CD4-positive, alpha-beta T cell treated with Interleukin-15 for 1 hour (primary cell): ENCODE measurements around the gene ARAP3.
"Not testable (repeated sequence)": the region's sequence is repeated elsewhere in the genome, so short reads cannot be mapped to it uniquely, and the experiment has no call there.

Experiments used
- DNase-seq: peaks from one replicate; pipeline ENCODE4 v3.0.0-alpha.2; 2020

The ARAP3 gene

GRCh38 chr5:141681695-141682641 is at the start of gene ARAP3:
ARAP3 (minus strand) TSS chr5:141682230; CDS start chr5:141680486, 1,744 bp downstream.
- peak; percentile 64 for DNase-seq

GRCh38 chr5:141729387-141730006 is 47.5 kb upstream of the ARAP3 start:
- DNase-seq = no peak

- no peak for DNase-seq
Measured at GRCh38 chr5:141725891-141726290, 43.9 kb upstream of the ARAP3 start.

GRCh38 chr5:141725174-141725573 is 43.1 kb upstream of the ARAP3 start:
- DNase-seq = not testable (repeated sequence)

GRCh38 chr5:141722266-141722665 is 40.2 kb upstream of the ARAP3 start:
- no peak for DNase-seq

- DNase-seq = no peak
Measured at GRCh38 chr5:141717043-141717442, 35.0 kb upstream of the ARAP3 start.

- DNase-seq = no peak
Measured at GRCh38 chr5:141716468-141716867, 34.4 kb upstream of the ARAP3 start.

GRCh38 chr5:141716009-141716408 is 34.0 kb upstream of the ARAP3 start:
- no peak for DNase-seq

- DNase-seq = no peak
Measured at GRCh38 chr5:141715346-141715905, 33.4 kb upstream of the ARAP3 start.

GRCh38 chr5:141714542-141715310 is 32.7 kb upstream of the ARAP3 start:
- no peak for DNase-seq

GRCh38 chr5:141713616-141714309 is 31.7 kb upstream of the ARAP3 start:
- no peak for DNase-seq

- DNase-seq = no peak
Measured at GRCh38 chr5:141711687-141712086, 29.7 kb upstream of the ARAP3 start.

- no peak for DNase-seq
Measured at GRCh38 chr5:141709699-141710267, 27.8 kb upstream of the ARAP3 start.

- no peak for DNase-seq
Measured at GRCh38 chr5:141708016-141708415, 26.0 kb upstream of the ARAP3 start.

GRCh38 chr5:141707510-141707909 is 25.5 kb upstream of the ARAP3 start:
- DNase-seq = no peak

- DNase-seq = no peak
Measured at GRCh38 chr5:141706121-141706520, 24.1 kb upstream of the ARAP3 start.

GRCh38 chr5:141705469-141705868 is 23.4 kb upstream of the ARAP3 start:
- no peak for DNase-seq

- DNase-seq = no peak
Measured at GRCh38 chr5:141704782-141705297, 22.8 kb upstream of the ARAP3 start.

GRCh38 chr5:141703133-141703561 is 21.1 kb upstream of the ARAP3 start:
- DNase-seq = no peak

GRCh38 chr5:141701360-141702119 is 19.5 kb upstream of the ARAP3 start:
- DNase-seq = no peak

GRCh38 chr5:141697586-141697985 is 15.6 kb upstream of the ARAP3 start:
- DNase-seq = no peak
